Measurements from ENCODE around the gene TRIM74. TPM values are rescaled to one million over a fixed set of nuclear protein-coding genes. Genes with fewer than 3 reads are reported as not detected.

Gene TRIM74
- polyA plus RNA-seq, 1 donor from 2014 or later: 1.7 TPM

- Histone ChIP-seq H3K9ac (ENCODE audit: low read length) (peak overlapping the region; percentile 84), H3K79me2 (replicated peaks; ENCODE audit: insufficient read depth, low read length) (peaks cover 22% of the 10 kb centered on the region), H3K4me3 (ENCODE audit: low read length) (peak overlapping the region; percentile 91), H3K9me2 (ENCODE audit: insufficient read depth, low read length) (no peaks in the 10 kb centered on the region), H3F3A (ENCODE audit: insufficient read depth, low read length, poor library complexity, severe bottlenecking) (no peaks in the 10 kb centered on the region), H3K27me3 (ENCODE audit: insufficient read depth, low read depth, low read length) (no peaks in the 10 kb centered on the region), H4K20me1 (ENCODE audit: insufficient read depth) (no peaks in the 10 kb centered on the region), H3K9me3 (ENCODE audit: low read length) (no peaks in the 10 kb centered on the region), H3K27ac (ENCODE audit: low read length) (peak overlapping the region; percentile 87), H3K4me2 (ENCODE audit: low read length) (peak overlapping the region; percentile 77), H2AFZ (ENCODE audit: low read depth, low read length) (peak overlapping the region; percentile 78), H3K36me3 (ENCODE audit: insufficient read depth, low read length) (no peaks in the 10 kb centered on the region)
- TF ChIP-seq EZH2 (IDR thresholded peaks at IDR 0.05; ENCODE audit: borderline replicate concordance, insufficient read depth, low read length, poor library complexity, severe bottlenecking) (no peak), CTCF (IDR thresholded peaks at IDR 0.05; ENCODE audit: poor library complexity, severe bottlenecking) (no peak), EP300 (conservative IDR thresholded peaks at IDR 0.05; ENCODE audit: poor library complexity, severe bottlenecking) (no peak), REST (IDR thresholded peaks at IDR 0.05; ENCODE audit: borderline replicate concordance) (no peak), TAF1 (IDR thresholded peaks at IDR 0.05; ENCODE audit: low read depth) (no peak), SMC3 (conservative IDR thresholded peaks at IDR 0.05; ENCODE audit: poor library complexity) (no peak)
Measured at GRCh38 chr7:72924386-72924732, 44.9 kb downstream of the TRIM74 start.

- Histone ChIP-seq H3K79me2 (replicated peaks; ENCODE audit: insufficient read depth, low read length) (peaks cover 10% of the 10 kb centered on the region), H3K9ac (ENCODE audit: low read length) (no peak overlapping the region), H3K27ac (ENCODE audit: low read length) (no peak overlapping the region)
Measured at GRCh38 chr7:72919256-72919775, 50.0 kb downstream of the TRIM74 start.

More at GRCh38 chr7:72919256-72919775, 50.0 kb downstream of the TRIM74 start:
- Histone ChIP-seq H2AFZ (ENCODE audit: low read depth, low read length) (no peak overlapping the region), H3K9me2 (ENCODE audit: insufficient read depth, low read length) (no peaks in the 10 kb centered on the region), H3F3A (ENCODE audit: insufficient read depth, low read length, poor library complexity, severe bottlenecking) (no peaks in the 10 kb centered on the region), H4K20me1 (ENCODE audit: insufficient read depth) (no peaks in the 10 kb centered on the region), H3K4me3 (ENCODE audit: low read length) (no peak overlapping the region), H3K4me2 (ENCODE audit: low read length) (no peak overlapping the region), H3K36me3 (ENCODE audit: insufficient read depth, low read length) (no peaks in the 10 kb centered on the region), H3K9me3 (ENCODE audit: low read length) (no peaks in the 10 kb centered on the region), H3K27me3 (ENCODE audit: insufficient read depth, low read depth, low read length) (no peaks in the 10 kb centered on the region)
- no peak for TF ChIP-seq MXI1 (conservative IDR thresholded peaks at IDR 0.05; ENCODE audit: poor library complexity, severe bottlenecking)
- TF ChIP-seq REST (IDR thresholded peaks at IDR 0.05; ENCODE audit: borderline replicate concordance): no peak
- no peak for TF ChIP-seq POLR2AphosphoS5 (IDR thresholded peaks at IDR 0.05)
- no peak for TF ChIP-seq SMC3 (conservative IDR thresholded peaks at IDR 0.05; ENCODE audit: poor library complexity)
- no peak for TF ChIP-seq TAF1 (IDR thresholded peaks at IDR 0.05; ENCODE audit: low read depth)
